Keratinocyte (primary cell): ENCODE measurements around the gene BTBD10. TPM values are rescaled to one million over a fixed set of nuclear protein-coding genes. Genes with fewer than 3 reads are reported as not detected.

Source experiments
- DNase-seq: peaks from one replicate; pipeline ENCODE4 v3.0.0-alpha.2; 2011; ENCODE audit warnings: low read depth, missing footprints, low spot score
- FAIRE-seq: peaks from 2 replicates; lab custom pipeline; 2011; peaks lifted over from hg19 to GRCh38; lab: Jason Lieb, UNC
- H2AFZ ChIP-seq: 2 replicates; pipeline ENCODE4 v1.6.0; 2012; ENCODE audit warnings: low read length, control low read depth, inconsistent platforms; ENCODE audit not compliant: control insufficient read depth
- H3K27ac ChIP-seq: 2 replicates; pipeline ENCODE4 v1.5.1; 2011; ENCODE audit warnings: low read length; ENCODE audit not compliant: control insufficient read depth, insufficient read depth
- H3K27me3 ChIP-seq: 3 replicates; pipeline ENCODE4 v1.6.0; 2011; ENCODE audit warnings: low read length; ENCODE audit not compliant: control insufficient read depth, insufficient read depth; ENCODE audit errors: extremely low read depth
- H3K36me3 ChIP-seq, 2 experiments: 2 replicates in 1 of 2; 3 replicates in 1 of 2; pipeline ENCODE4 v1.5.1; 2011; ENCODE audit warnings: low read length in 2 of 2, mild to moderate bottlenecking in 1 of 2; ENCODE audit not compliant: control insufficient read depth in 2 of 2, insufficient read depth in 2 of 2; ENCODE audit errors: extremely low read depth in 1 of 2
- H3K4me1 ChIP-seq: 3 replicates; pipeline ENCODE4 v1.5.1; 2011; ENCODE audit warnings: low read length; ENCODE audit not compliant: control insufficient read depth, insufficient read depth; ENCODE audit errors: extremely low read depth
- H3K4me2 ChIP-seq: 3 replicates; pipeline ENCODE4 v1.6.0; 2011; ENCODE audit warnings: low read depth, low read length; ENCODE audit not compliant: control insufficient read depth, insufficient read depth; ENCODE audit errors: extremely low read depth
- H3K4me3 ChIP-seq, 3 experiments: fragments of 200-600 bp in 1 of 3; sonication (generic) in 1 of 3; 2 replicates in 2 of 3; 3 replicates in 1 of 3; pipeline ENCODE4 v1.5.1; 2011 to 2016; ENCODE audit warnings: low read length in 3 of 3, mild to moderate bottlenecking in 3 of 3, control low read depth in 2 of 3, inconsistent platforms in 1 of 3, low read depth in 1 of 3, mixed read lengths in 1 of 3, mixed run types in 1 of 3, moderate library complexity in 1 of 3; ENCODE audit not compliant: control insufficient read depth in 2 of 3, insufficient read depth in 2 of 3; ENCODE audit errors: extremely low read depth in 1 of 3
- H3K79me2 ChIP-seq: 2 replicates; pipeline ENCODE4 v1.6.0; 2012; ENCODE audit warnings: low read length; ENCODE audit not compliant: control insufficient read depth, insufficient read depth
- H3K9ac ChIP-seq: 3 replicates; pipeline ENCODE4 v1.6.0; 2011; ENCODE audit warnings: low read length; ENCODE audit not compliant: control insufficient read depth, insufficient read depth; ENCODE audit errors: extremely low read depth
- H3K9me1 ChIP-seq: 3 replicates; pipeline ENCODE4 v1.6.0; 2011; ENCODE audit warnings: low read length; ENCODE audit not compliant: control insufficient read depth, insufficient read depth; ENCODE audit errors: extremely low read depth
- H3K9me3 ChIP-seq: 2 replicates; pipeline ENCODE4 v1.5.1; 2012; ENCODE audit warnings: low read depth, low read length; ENCODE audit not compliant: control insufficient read depth
- H4K20me1 ChIP-seq: 3 replicates; pipeline ENCODE4 v1.6.0; 2011; ENCODE audit warnings: low read length; ENCODE audit not compliant: control insufficient read depth, insufficient read depth; ENCODE audit errors: extremely low read depth
- CTCF ChIP-seq, 3 experiments: IDR thresholded peaks in 1 of 3; conservative IDR thresholded peaks in 1 of 3; optimal IDR thresholded peaks in 1 of 3; 2 replicates in 2 of 3; 3 replicates in 1 of 3; pipeline versions ENCODE3 to v1.5.1; 2011; ENCODE audit warnings: low read length in 3 of 3, mild to moderate bottlenecking in 3 of 3, moderate library complexity in 2 of 3, control low read depth in 1 of 3, inconsistent platforms in 1 of 3; ENCODE audit not compliant: insufficient read depth in 2 of 3; ENCODE audit errors: extremely low read depth in 1 of 3
- EZH2 ChIP-seq: IDR thresholded peaks from one replicate; pipeline ENCODE4 v1.6.1; 2012; ENCODE audit warnings: inconsistent platforms, mild to moderate bottlenecking, low read length, moderate library complexity
- dilution Hi-C: fragments of 300-500 bp; cut with MboI; formaldehyde crosslinking; loops from one replicate; pipeline ENCODE4 v1.7.0; 2020; ENCODE audit warnings: low sequenced_read_pairs; ENCODE audit not compliant: extremely low pct_ligation_motif_present
- polyA plus RNA-seq, 5 experiments: library from polyadenylated mRNA; depleted of rRNA in 3 of 5; stranded (reverse) in 3 of 5; stranded (forward) in 1 of 5; unstranded in 1 of 5; fragments of >200 nt; gene quantifications; 1 replicate in 1 of 5; 2 replicates in 3 of 5; 3 replicates in 1 of 5; pipeline versions ENCODE4 v1.2.1 to v1.2.3, GENCODE V29; 2011 to 2012; ENCODE audit warnings: missing spikeins in 2 of 5, low read depth in 1 of 5, low replicate concordance in 1 of 5

Gene BTBD10
- polyA plus RNA-seq, 1 donor (not counting 4 experiments of a cell fraction or from before 2014, with no cell fraction given) = 76.0 TPM

GRCh38 chr11:13366266-13367026, 96.6 kb downstream of the BTBD10 start:
- H3K27me3 ChIP-seq = no peaks in the 10 kb centered on the region
- no peak overlapping the region for H3K4me3 ChIP-seq
- no peak overlapping the region for H3K9ac ChIP-seq
- no peak for TF ChIP-seq EZH2
- TF ChIP-seq CTCF (optimal IDR thresholded peaks at IDR 0.05 in 1 of 3, IDR thresholded peaks at IDR 0.05 in 1 of 3, conservative IDR thresholded peaks at IDR 0.05 in 1 of 3; ENCODE audit: extremely low read depth in 1 of 3, insufficient read depth in 2 of 3, low read length in 3 of 3) = no peak
- dilution Hi-C loops = no loop called here
- DNase-seq = no peak
- H2AFZ ChIP-seq = no peak overlapping the region
- H3K36me3 ChIP-seq = peaks cover 18 to 20% of the 10 kb centered on the region in 2 experiments
- FAIRE-seq = peak; percentile 34
- H3K4me2 ChIP-seq = no peak overlapping the region
- no peaks in the 10 kb centered on the region for H3K79me2 ChIP-seq
- no peak overlapping the region for H3K27ac ChIP-seq
- no peaks in the 10 kb centered on the region for H4K20me1 ChIP-seq
- H3K4me1 ChIP-seq = peaks cover 8% of the 10 kb centered on the region
- H3K9me3 ChIP-seq = no peaks in the 10 kb centered on the region
- H3K9me1 ChIP-seq = peaks cover 4% of the 10 kb centered on the region

DNA sequence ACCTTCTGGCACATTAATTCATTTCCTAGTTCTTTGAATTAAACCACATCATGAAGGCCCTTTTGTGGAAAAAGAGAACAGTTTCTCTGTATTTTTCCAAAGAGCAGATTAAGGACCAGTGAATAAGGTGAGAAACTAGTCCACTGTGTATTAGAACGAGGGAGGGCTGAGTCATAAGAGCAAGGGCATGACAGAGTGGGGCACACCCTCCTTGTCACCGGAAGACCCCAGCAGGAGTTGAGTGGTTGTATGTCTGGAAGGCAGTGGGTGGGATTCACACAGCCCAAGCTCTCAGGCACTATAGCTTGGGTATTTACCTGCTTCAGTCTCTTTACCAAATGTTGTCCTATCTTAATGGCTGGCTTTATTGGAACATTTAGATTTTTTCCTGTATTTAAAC, 98.6 kb downstream of the BTBD10 start:
- peaks cover 5% of the 10 kb centered on the region for H3K4me1 ChIP-seq
- no peak overlapping the region for H3K27ac ChIP-seq
- no peaks in the 10 kb centered on the region for H4K20me1 ChIP-seq
- no peaks in the 10 kb centered on the region for H3K9me1 ChIP-seq
- no peak overlapping the region for H2AFZ ChIP-seq
- dilution Hi-C loops = no loop called here
- no peak overlapping the region for H3K9ac ChIP-seq
- no peak overlapping the region for H3K4me3 ChIP-seq
- DNase-seq (no peak), FAIRE-seq (no peak)
- no peak overlapping the region for H3K4me2 ChIP-seq
- no peaks in the 10 kb centered on the region for H3K27me3 ChIP-seq
- TF ChIP-seq EZH2 = no peak
- TF ChIP-seq CTCF (optimal IDR thresholded peaks at IDR 0.05 in 1 of 3, IDR thresholded peaks at IDR 0.05 in 1 of 3, conservative IDR thresholded peaks at IDR 0.05 in 1 of 3; ENCODE audit: extremely low read depth in 1 of 3, insufficient read depth in 2 of 3, low read length in 3 of 3) = no peak
- no peaks in the 10 kb centered on the region for H3K79me2 ChIP-seq
- H3K9me3 ChIP-seq = no peaks in the 10 kb centered on the region
- H3K36me3 ChIP-seq = peaks cover 16 to 23% of the 10 kb centered on the region in 2 experiments
